Measurements from ENCODE around the gene OPN4.

Gene OPN4

DNA sequence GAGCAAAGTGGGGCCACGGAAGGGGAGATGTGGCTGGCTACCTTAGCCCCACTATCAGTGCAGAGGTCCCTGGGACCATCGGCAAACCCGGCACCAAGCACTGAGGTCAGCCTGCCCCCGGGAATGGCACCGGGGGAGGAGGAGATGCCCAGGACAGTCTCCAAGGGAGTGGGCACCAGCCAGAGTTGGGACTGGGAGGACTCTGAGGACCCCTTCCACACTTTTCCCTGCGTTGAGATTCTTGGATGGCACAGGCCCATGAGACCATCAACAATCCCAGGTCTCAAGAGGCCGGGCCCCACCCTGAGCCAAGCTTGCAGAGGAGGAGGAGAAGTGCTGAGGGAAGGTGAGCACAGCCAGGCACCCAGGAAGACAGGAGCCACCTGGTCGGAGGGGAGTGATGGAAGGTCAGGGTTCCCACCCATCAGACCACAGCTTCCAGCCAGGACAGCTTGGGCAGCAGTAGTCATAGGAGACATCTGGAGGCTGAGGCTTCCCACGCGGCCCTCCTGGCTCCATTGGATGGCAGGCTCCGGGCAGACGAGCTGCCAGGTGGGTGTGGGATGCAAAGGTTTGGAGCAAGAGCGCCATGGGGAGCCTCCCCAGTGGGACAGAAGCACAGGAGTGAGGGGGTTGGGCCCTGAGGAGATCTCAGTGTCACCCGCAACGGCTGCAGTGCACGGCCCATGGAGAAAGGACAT is 2.6 kb upstream of the OPN4 start:
- DNase-seq (ENCODE audit: low read depth), result no peak
- TF ChIP-seq, protein P1, sequence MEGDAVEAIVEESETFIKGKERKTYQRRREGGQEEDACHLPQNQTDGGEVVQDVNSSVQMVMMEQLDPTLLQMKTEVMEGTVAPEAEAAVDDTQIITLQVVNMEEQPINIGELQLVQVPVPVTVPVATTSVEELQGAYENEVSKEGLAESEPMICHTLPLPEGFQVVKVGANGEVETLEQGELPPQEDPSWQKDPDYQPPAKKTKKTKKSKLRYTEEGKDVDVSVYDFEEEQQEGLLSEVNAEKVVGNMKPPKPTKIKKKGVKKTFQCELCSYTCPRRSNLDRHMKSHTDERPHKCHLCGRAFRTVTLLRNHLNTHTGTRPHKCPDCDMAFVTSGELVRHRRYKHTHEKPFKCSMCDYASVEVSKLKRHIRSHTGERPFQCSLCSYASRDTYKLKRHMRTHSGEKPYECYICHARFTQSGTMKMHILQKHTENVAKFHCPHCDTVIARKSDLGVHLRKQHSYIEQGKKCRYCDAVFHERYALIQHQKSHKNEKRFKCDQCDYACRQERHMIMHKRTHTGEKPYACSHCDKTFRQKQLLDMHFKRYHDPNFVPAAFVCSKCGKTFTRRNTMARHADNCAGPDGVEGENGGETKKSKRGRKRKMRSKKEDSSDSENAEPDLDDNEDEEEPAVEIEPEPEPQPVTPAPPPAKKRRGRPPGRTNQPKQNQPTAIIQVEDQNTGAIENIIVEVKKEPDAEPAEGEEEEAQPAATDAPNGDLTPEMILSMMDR (conservative IDR thresholded peaks at IDR 0.05; ENCODE audit: low read depth, low read length), result no peak
- no peak overlapping the region for H3K4me3 ChIP-seq (ENCODE audit: low read depth, low read length)

GRCh38 chr10:86652361-86653202 is 1.8 kb upstream of the OPN4 start:
- TF ChIP-seq, protein P1 (conservative IDR thresholded peaks at IDR 0.05; ENCODE audit: low read depth, low read length), result no peak
- H3K4me3 ChIP-seq (ENCODE audit: low read depth, low read length), result no peak overlapping the region
- no peak for DNase-seq (ENCODE audit: low read depth)

DNA sequence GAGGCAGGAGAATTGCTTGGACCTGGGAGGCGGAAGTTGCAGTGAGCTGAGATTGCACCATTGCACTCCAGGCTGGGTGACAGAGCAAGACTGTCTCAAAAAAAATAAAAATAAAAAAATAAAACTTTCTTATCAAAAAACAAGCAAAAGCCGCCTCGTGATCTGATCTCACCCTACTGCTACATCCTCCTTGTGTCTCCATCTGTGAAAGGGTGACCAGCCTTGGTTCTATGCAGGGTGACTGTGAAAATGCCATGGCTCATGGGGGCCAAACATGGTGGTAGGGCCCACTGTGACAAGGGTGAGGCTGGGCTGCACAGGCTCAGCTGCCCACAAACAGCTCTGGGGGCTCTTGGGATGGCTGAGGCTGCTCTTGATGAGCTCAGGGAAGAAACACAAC is 968 bp upstream of the OPN4 start:
- no peak for DNase-seq (ENCODE audit: low read depth)
- TF ChIP-seq, protein P1 (conservative IDR thresholded peaks at IDR 0.05; ENCODE audit: low read depth, low read length), result no peak
- H3K4me3 ChIP-seq (ENCODE audit: low read depth, low read length), result no peak overlapping the region

- no peak for DNase-seq (ENCODE audit: low read depth)
- TF ChIP-seq, protein P1 (conservative IDR thresholded peaks at IDR 0.05; ENCODE audit: low read depth, low read length), result no peak
- no peak overlapping the region for H3K4me3 ChIP-seq (ENCODE audit: low read depth, low read length)
Measured at GRCh38 chr10:86653987-86654386, 360 bp upstream of the OPN4 start.

GRCh38 chr10:86655173-86655540 is 810 bp downstream of the OPN4 start:
- TF ChIP-seq, protein P1 (conservative IDR thresholded peaks at IDR 0.05; ENCODE audit: low read depth, low read length), result no peak
- DNase-seq (ENCODE audit: low read depth), result no peak
- H3K4me3 ChIP-seq (ENCODE audit: low read depth, low read length), result no peak overlapping the region

GRCh38 chr10:86655596-86655995 is 1.2 kb downstream of the OPN4 start:
- H3K4me3 ChIP-seq (ENCODE audit: low read depth, low read length), result no peak overlapping the region
- DNase-seq (ENCODE audit: low read depth), result no peak
- TF ChIP-seq, protein P1 (conservative IDR thresholded peaks at IDR 0.05; ENCODE audit: low read depth, low read length), result no peak
